ENCODE data around the gene CARS2.

GRCh38 chr13:110676595-110677587 is 29.0 kb downstream of the CARS2 start:
- TF ChIP-seq CTCF (IDR thresholded peaks at IDR 0.05; ENCODE audit: insufficient read depth, low read length, poor library complexity, severe bottlenecking) (no peak), EZH2phosphoT487 (conservative IDR thresholded peaks at IDR 0.05; ENCODE audit: low read length) (no peak)
